Right renal pelvis (tissue), 4 donors: ENCODE measurements around the gene PODN. TPM values are rescaled to one million over a fixed set of nuclear protein-coding genes. Genes with fewer than 3 reads are reported as not detected.

Experiments
- DNase-seq, 4 donors: peaks; one replicate each; pipeline ENCODE4 v3.0.0-alpha.2; 2013; ENCODE audit warnings: low read depth in 4 of 4, low spot score in 3 of 4, missing footprints in 1 of 4
- polyA plus RNA-seq, 4 donors: library from polyadenylated mRNA; unstranded; fragments of 120-200 nt; gene quantifications; one replicate each; pipeline ENCODE4 v1.2.1, GENCODE V29; 2013; ENCODE audit not compliant: insufficient read length in 4 of 4

The PODN gene
- polyA plus RNA-seq, 4 donors: 2.0 to 3.3 (median 2.2) TPM

- no peak for DNase-seq
These were observed 49.1 kb downstream of the PODN start for GRCh38 chr1:53111073-53111556.

DNA sequence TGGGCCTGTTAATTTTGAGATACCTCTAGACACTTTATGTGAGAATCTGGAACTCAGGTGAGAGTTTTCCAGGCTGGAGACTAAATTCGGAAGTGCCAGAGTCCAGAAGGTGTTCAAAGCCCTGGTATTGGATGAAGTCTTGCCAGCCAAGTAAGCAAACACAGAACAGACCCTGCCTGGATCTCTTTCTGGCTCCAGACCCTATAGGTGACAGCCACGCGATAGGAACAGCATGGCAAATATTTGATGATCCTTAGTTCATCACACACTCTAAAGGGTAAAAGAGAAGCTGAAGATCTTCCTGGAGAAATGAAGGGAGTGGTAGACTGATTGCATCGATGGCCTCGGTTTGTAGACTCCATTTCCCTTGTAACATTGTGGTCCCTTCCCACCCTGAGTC lies 49.7 kb downstream of the PODN start:
- no peak for DNase-seq

- DNase-seq: no peak
These were observed 50.3 kb downstream of the PODN start for GRCh38 chr1:53112271-53112774.

- no peak for DNase-seq
These were observed 50.8 kb downstream of the PODN start for GRCh38 chr1:53112861-53113260.

DNA sequence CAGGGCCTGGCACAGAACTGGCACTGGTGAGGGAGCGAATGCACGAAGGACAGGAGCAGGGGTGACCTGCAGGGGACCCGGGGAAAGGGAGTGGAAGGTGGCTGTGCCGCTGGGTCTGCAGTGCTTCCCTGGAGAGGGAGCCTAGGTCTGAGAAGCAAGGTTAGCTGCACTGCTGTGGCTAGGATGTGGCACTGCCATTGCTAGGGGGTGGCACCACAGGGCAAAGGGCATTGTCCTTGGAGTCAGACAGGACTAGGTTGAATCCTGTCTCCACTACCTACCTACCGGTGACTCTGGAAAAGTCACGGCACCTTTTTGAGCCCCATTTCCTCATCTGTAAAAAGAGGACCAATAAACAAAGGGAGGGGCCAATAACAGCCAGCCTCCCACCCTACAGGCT lies 52.1 kb downstream of the PODN start:
- no peak for DNase-seq

DNA sequence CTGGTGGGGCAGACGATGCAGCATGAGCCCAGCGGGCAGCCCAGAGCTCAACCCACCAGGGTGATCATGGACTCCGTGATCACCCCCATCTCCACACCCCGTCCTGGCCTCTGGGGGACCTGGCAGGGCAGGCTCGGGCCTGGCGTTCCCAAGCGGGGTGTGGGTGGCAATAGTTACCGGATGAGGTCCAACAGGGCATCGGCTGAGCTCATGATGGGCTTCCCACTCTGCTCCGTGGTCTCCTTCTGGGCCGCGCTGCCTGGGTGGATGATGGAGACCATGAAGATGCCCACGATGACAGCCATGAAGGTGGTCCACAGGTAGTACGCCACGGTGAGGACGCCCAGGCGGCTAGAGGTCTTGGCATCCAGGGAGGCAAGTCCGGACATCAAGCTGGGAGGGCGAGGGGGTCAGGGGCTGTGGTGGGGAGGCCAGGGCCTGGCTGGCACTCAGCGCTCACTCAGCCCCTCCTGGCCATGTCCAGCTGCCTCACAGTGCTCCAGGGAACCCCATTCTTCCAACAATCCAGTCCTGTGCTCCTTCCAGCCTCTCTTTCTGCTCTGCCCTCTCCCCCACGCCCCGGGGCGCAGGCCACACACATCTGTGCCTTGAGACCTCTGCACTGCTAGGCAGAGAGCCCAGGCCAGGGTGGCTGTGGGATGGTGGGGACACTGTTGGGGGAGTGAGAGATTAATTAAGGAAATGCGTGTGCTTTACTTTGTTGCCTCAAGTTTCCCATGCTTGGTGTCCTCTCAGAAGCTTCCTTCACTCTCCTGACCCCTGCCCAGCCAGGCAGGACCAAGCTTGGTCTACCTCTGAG lies 52.8 kb downstream of the PODN start:
- no peak for DNase-seq

- DNase-seq: no peak
These were observed 53.6 kb downstream of the PODN start for GRCh38 chr1:53115403-53116306.

- DNase-seq: no peak
These were observed 54.3 kb downstream of the PODN start for GRCh38 chr1:53116307-53116810.

- no peak for DNase-seq
These were observed 55.1 kb downstream of the PODN start for GRCh38 chr1:53116933-53117600.

DNA sequence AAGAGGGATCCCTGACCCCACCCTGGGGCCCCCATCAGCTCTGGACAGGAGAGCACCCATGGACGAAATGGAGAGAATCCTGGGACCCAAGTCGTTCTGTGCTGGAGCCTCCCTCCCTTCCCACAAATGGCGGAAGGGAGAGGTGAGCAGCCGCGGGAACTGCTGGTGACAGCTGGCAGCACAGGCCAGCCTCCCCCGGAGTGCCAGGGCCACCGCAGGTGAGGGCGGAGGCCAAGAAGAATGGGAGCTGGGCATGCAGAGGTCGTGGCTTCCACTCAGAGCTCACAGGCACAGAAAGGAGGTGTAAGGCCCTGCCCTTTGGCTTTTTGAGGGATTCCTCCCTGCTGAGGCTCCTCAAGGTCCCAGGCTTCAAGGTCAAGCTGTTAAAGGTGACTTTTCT lies 55.8 kb downstream of the PODN start:
- no peak for DNase-seq

GRCh38 chr1:53120659-53121058 lies 58.6 kb downstream of the PODN start:
- DNase-seq: no peak

- no peak for DNase-seq
These were observed 59.5 kb downstream of the PODN start for GRCh38 chr1:53121319-53122172.

- DNase-seq: no peak
These were observed 60.3 kb downstream of the PODN start for GRCh38 chr1:53122201-53122885.

- no peak for DNase-seq
These were observed 61.0 kb downstream of the PODN start for GRCh38 chr1:53122961-53123413.

DNA sequence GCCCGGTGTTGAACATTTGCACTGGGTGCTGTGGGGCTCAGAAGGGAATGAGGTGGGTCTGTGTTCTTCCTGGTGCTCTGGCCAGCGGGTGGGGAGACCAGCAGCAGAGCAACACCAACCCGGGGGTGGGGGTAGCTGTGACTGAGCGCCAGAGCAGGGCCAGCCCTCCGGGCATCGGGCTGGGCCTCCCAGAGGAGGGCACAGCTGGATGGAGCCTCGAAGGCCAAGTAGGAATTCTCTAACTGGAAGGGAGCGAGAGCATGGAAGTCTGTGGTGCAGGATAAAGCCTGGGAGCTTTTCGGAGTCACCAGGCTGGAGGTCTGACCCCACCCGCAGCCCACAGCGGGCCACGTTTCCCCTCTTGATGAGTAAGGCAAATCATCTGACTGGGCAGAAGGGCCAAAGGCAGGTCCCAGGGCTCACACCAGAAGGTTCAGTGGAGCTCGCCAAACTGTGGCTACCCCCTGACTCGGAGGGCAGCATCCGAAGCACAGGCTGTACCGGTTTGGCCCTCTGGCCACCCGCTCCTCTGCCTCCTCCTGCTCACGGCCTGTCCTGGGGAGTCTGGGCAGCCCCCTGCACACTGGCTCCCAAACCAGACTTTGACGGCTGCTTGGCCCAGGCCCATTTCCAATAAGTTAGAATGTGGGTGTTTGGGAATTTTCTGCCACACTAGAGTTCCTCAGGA lies 61.6 kb downstream of the PODN start:
- DNase-seq: no peak

DNA sequence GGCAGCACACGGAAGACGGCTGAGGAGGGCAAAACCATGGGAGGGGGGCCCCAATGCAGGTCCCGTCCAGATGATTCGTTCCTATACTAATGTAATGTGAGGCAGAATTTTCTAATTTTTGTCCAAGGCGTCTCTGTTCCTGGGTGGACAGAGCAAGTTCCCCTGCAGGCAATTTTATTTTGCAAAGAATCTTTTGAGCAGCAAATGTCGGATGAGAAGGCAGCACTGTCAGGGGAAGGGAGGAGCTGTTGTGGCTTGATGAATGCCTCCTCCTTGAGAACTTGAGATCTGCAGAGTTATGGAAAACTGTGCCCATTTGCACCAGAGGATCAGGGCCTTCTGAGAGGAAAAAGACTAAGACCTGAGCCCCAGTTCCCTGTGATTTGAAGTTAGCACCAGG lies 63.1 kb downstream of the PODN start:
- DNase-seq: no peak

- DNase-seq: no peak
These were observed 63.8 kb downstream of the PODN start for GRCh38 chr1:53125623-53126360.

DNA sequence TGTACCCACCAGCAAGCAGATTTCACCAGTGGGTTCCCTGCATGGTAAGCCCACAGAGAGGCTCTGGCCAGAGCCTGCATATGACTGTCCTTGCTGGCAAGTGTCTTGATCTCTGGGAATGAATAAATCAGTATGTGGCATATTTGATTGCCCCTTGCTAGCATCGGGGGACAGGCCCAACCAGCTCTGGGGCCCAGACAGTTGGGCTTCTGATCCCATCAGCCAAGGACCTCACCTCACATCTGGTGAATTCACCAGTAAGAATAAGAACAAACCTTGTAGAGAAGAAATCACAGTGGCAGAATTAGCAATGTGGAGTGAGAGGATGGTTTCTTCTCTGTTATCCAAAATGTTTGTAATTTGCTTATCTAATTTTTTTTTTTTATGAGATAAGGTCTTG lies 64.5 kb downstream of the PODN start:
- no peak for DNase-seq
